NOMO-1 treated with DMSO at 0.1 percent for 48 hours (cell line): ENCODE data around the gene ZIC4.

Experiments
- DNase-seq: peaks from one replicate; lab custom pipeline; 2025; ENCODE audit not compliant: unreplicated experiment; lab: John Stamatoyannopoulos, UW

Gene ZIC4

GRCh38 chr3:147406028-147406931 lies at the start of gene ZIC4:
ZIC4 (minus strand) TSS chr3:147406543; CDS start chr3:147402797, 3,746 bp downstream.
- DNase-seq, result no peak

DNA sequence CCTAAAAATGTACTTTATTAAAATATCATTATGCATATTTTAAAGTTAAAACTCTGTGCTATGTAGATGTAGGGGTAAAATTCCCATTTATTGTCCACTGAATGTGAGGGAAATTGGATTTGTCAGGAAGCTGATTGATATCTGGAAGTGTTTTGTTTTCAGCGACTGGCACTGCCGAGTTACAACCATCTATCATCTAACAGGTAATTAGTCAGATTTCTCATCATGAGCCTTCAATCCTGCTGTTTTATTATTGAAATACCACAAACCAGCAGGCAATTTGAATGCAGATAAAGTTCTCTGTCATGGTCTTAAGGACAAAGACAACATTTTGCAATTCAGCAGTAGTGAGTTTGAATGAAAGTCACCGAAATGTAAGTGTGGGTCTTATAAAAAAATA lies 43.3 kb upstream of the ZIC4 start:
- no peak for DNase-seq

DNA sequence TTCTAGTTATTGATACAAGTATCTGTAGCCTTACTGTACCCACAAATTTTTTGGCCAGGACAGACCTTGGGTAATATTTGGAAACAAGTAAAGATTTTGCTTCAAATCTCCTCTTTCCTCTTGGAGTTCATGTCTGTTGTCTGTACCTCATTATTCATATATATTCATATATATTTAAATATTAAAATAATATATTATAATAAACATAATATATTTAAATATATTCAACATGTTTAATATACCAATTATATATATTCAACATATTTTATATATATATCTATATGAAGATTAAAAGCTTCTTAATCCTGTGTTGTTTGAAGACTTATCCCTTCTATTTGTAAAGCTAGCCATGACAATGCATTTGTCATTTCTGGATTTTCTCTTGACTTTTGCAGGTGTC lies 40.9 kb upstream of the ZIC4 start:
- DNase-seq, result no peak

GRCh38 chr3:147431751-147432150 lies 25.4 kb upstream of the ZIC4 start:
- DNase-seq, result peak; percentile 90

GRCh38 chr3:147428754-147429153 lies 22.4 kb upstream of the ZIC4 start:
- no peak for DNase-seq

GRCh38 chr3:147428326-147428725 lies 22.0 kb upstream of the ZIC4 start:
- DNase-seq, result no peak

- DNase-seq, result no peak
Observed at GRCh38 chr3:147427746-147428145, 21.4 kb upstream of the ZIC4 start.

DNA sequence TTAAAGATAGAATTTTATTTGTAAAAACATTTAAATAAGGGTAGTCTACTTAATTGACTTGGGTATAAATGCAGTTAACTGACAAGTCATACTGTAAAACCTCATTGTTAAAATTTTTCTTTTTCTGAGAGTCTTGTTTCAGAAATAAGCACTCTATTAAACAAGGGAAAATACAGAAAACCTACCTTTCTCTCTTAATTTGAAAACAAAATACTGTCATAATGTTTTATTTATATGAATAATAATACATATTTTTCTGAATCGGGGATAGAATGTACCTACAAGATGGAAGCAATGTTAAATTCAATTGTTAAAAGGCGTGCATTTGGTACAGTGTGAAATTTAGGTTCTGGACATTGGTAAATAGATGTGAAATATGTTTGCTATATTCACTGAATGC lies 20.6 kb upstream of the ZIC4 start:
- no peak for DNase-seq

DNA sequence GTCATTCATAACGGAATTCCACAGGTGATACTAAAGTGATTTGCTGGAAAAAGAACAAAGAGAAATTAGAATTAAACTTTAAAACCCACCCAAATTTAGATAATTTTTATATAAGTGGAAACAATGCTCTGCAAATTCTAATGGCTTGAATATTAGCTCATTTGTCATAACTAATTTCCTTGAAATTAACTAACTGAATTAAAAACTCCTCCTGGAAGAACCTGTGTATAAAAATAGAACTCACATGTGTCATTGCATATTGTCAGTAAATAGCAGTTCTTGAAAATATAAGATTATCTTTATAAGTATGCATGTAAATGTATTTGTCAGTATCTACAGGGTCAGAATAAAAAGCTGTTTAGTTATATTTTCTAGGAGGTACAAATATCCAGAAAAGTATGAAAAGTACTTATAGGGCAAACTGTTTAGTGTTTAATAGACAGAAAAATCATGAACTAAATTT lies 19.1 kb upstream of the ZIC4 start:
- no peak for DNase-seq

DNA sequence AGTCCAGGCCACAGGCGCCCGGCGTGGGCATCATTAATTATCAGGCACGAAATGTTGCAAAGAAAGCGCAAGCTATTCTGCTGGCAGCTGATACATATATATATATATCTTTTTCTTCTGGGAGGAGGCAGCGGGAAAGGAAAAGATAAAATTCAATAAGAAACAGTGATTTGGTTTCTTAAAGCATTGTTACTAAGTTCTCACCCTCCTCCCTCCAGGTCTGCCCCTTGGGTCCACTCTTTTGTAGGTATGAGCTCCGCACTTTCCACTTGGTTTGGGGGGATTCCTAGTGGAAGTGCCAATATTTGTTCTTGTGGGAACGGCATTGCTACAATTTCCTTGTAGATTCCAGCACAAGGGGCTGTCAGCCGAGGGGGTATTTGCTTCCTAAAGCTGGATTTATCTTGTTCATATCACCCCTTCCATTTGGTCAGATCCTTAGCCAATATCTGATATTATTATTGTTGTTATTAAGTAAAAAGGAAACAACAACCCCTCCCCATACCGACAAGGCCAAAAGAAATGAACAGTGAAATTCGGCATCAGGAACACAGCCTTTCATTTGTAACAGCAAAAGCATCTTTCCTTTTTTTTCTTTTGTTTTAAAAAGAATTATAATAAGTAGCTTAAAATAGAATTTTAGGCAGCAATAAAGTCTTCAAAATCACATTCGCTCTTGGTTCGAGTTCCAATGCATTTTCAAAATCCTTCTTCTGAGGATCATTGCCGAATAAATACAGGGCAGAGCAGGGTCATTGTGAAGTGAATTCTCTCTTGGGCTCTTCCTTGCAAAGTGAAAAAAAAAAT lies 18.4 kb upstream of the ZIC4 start:
- DNase-seq, result no peak

DNA sequence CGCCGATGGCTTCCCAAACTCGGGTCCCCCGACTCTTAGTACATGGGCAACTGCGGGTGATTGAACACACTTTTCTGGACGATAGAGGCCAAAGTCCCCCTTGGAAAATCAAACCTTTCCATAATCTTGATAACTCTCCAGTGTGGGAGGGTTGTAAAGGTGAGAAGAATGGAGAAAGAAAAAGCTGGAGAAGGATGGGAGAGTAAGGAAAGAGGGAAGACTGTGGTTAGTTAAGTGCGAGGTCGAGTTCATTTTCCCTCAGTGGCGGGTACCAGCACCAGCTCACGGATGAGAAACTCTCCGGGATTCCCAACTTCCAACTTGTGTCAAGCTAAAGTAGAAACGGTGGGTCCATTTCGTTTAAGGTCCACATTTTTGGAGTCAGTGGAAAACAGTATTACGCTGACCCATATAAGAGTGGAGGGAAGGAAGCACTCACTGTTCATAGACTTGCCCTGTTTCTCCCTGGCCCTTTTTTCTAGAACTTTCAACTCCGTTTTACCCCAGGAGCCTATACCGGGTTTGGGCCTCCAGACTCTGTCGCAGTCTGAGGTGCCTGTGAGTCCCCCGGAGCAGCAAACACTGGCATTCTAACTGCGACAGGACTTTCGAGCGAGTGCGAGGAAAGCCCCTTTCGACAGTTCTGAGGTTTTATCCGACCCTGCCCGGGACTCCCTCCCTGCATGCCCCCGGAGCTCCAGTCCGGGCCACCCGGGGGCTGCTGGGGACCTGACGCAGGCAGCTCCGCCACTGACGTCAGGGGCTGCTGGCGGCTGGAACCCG lies 17.6 kb upstream of the ZIC4 start:
- DNase-seq, result no peak

GRCh38 chr3:147423537-147423797 lies 17.1 kb upstream of the ZIC4 start:
- DNase-seq, result no peak

DNA sequence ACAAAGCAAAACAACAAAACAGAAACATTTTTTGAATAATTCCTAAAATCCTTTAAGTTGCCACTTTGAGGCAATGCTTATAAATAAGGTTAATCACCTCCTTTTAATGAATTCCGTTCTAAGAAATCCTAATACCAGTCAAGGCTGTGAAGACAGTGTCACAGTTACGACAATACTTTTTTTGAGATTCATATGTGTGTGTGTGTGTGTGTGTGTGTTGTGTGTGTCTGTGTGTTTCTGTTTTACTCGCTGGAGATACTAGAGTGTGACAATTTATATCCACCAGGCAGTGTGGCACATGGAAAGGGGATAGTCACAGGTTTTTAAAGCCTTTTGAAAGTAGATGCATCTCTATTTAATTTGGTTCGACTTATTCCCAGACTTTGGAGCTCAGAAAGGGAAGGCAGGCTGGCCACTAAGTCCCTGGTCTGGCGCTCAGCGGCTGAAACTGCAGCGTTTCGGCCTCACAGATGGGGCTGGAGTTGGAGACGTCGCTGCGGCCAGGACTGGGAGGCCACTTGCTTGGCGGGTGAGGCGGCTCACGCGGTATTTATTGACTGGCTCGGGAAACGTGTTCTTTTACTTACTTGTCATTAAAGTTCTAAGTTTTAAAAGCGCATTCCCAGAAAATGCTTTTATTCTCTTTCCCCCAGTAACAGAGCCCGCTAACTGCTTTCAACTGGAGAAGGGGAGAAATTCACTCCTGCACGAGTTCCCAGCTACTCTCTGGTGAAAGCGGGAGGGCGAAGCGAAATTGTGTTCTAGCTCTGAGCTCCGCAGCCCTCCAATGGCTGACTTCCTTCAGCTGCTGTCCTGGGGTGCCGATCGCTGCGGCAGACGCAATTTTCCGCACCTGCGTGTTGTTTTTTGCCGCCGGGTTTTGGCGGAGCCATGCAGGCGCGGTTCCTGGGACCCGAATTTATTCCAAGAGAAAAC lies 16.5 kb upstream of the ZIC4 start:
- no peak for DNase-seq

GRCh38 chr3:147422196-147422595 lies 15.9 kb upstream of the ZIC4 start:
- no peak for DNase-seq

GRCh38 chr3:147421184-147421912 lies 15.0 kb upstream of the ZIC4 start:
- no peak for DNase-seq

GRCh38 chr3:147420353-147421183 lies 14.2 kb upstream of the ZIC4 start:
- no peak for DNase-seq

DNA sequence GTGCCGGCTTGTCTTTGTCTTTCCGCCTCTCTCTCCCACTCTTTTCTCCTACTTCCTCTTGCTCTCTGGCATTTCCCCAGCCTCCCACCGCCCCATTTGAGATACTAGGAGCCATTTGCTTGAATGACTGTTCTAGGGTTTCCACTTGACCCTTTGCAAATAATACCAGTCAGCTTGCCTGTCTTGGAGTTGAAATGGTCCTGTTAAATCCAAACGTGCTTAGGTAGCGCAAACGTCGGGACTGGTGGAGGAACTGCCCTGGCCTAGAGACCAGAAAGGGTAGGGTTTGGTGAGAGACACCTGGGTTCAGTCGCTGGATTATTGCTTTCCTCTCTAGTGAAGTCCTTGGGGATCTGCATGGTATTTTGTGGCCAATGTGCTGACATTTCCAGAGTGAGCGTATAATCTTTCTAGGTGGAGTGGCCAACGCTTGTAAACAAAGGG lies 13.5 kb upstream of the ZIC4 start:
- DNase-seq, result no peak

- peak; percentile 23 for DNase-seq
Observed at GRCh38 chr3:147418808-147419701, 12.7 kb upstream of the ZIC4 start.
